Measurements from ENCODE around the gene MFRP. TPM values are rescaled to one million over a fixed set of nuclear protein-coding genes. Genes with fewer than 3 reads are reported as not detected.

MFRP gene
- total RNA-seq, 1 donor from 2014 or later = not detected

GRCh38 chr11:119334174-119334930 is 12.2 kb downstream of the MFRP start, which contains the start of gene RNF26:
Gene RNF26 (plus strand): TSS chr11:119334527. CDS start chr11:119335123, 596 bp downstream.
- peak within 1 kb of the TSS; percentile 99 for H3K27ac Mint-ChIP-seq (ENCODE audit: unreplicated experiment)
- peak within 1 kb of the TSS; percentile 92 for H3K4me3 Mint-ChIP-seq
- H3K9me3 Mint-ChIP-seq = no peaks in the 10 kb centered on the region
- no peaks in the 10 kb centered on the region for H3K36me3 Mint-ChIP-seq (ENCODE audit: low read depth)
- H3K27me3 Mint-ChIP-seq (ENCODE audit: low read depth) = peaks cover 13% of the 10 kb centered on the region
- H3K4me1 Mint-ChIP-seq = peaks cover 59% of the 10 kb centered on the region
- TF ChIP-seq, protein P1, sequence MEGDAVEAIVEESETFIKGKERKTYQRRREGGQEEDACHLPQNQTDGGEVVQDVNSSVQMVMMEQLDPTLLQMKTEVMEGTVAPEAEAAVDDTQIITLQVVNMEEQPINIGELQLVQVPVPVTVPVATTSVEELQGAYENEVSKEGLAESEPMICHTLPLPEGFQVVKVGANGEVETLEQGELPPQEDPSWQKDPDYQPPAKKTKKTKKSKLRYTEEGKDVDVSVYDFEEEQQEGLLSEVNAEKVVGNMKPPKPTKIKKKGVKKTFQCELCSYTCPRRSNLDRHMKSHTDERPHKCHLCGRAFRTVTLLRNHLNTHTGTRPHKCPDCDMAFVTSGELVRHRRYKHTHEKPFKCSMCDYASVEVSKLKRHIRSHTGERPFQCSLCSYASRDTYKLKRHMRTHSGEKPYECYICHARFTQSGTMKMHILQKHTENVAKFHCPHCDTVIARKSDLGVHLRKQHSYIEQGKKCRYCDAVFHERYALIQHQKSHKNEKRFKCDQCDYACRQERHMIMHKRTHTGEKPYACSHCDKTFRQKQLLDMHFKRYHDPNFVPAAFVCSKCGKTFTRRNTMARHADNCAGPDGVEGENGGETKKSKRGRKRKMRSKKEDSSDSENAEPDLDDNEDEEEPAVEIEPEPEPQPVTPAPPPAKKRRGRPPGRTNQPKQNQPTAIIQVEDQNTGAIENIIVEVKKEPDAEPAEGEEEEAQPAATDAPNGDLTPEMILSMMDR (conservative IDR thresholded peaks at IDR 0.05) = no peak
- DNase-seq (ENCODE audit: low read depth, low spot score) = peak; percentile 90

DNA sequence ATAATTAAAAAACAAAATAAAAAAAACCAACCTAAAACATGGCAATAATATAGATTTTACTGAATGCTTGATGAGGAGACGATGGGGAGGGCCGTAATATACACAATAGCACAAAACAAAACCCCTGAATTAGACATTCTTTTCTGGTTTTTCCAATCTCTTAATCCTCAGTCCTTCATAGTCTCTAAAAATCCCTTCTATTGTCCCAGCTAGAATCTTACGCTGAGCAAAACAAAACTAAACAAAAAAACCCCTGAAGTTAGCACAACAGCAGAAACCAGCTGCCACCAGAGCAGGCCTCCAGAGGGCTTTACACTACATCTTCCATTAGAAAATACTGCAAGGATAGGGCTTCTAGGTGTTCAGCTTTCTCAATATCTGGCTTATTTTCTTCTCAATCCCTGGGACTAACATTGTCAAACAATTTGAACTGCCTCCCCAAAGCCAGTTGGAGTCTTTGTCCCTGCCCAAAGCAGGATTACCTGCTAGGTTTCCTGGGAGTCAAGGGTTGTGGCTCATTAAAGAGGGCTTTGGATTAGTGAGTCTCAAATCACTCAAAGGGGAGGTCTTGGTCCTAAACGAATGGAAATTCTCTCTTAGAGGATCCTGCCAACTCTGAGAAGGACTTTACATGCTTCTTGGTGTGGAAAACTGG is 14.3 kb downstream of the MFRP start:
- Mint-ChIP-seq H3K4me3 (peak overlapping the region; percentile 48), H3K9me3 (no peaks in the 10 kb centered on the region), H3K27ac (ENCODE audit: unreplicated experiment) (peak overlapping the region; percentile 46), H3K36me3 (ENCODE audit: low read depth) (no peaks in the 10 kb centered on the region), H3K4me1 (peaks cover 38% of the 10 kb centered on the region), H3K27me3 (ENCODE audit: low read depth) (no peaks in the 10 kb centered on the region)
- TF ChIP-seq, protein P1 (conservative IDR thresholded peaks at IDR 0.05) = no peak
- DNase-seq (ENCODE audit: low read depth, low spot score) = no peak

DNA sequence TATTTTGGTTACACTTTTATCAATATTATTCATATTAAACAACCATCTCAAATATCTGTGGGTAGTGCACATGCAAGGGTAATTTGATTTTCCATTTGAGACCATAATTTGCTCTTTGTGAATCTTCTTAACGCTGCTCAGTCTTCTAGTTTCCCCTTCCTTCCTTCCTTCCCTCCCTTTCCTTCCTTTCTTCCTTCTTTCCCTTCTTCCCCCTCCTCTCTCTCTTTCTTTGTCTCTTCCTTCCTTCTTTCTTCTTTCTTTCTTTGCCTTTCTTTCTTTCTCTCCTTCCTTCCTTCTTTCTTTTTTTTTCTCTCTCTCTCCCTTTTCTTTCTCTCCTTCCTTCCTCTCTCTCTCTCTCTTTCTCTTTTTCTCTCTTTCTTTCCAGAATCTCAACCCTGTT is 16.3 kb downstream of the MFRP start:
- Mint-ChIP-seq H3K36me3 (ENCODE audit: low read depth) (no peaks in the 10 kb centered on the region), H3K4me3 (no peak overlapping the region), H3K27ac (ENCODE audit: unreplicated experiment) (no peak overlapping the region), H3K4me1 (peaks cover 25% of the 10 kb centered on the region), H3K27me3 (ENCODE audit: low read depth) (no peaks in the 10 kb centered on the region), H3K9me3 (no peaks in the 10 kb centered on the region)
- no peak for DNase-seq (ENCODE audit: low read depth, low spot score)
- TF ChIP-seq, protein P1 (conservative IDR thresholded peaks at IDR 0.05) = no peak

GRCh38 chr11:119329320-119329719 is 17.2 kb downstream of the MFRP start:
- peaks cover 20% of the 10 kb centered on the region for H3K4me1 Mint-ChIP-seq
- peak overlapping the region; percentile 1 for H3K4me3 Mint-ChIP-seq
- no peak overlapping the region for H3K27ac Mint-ChIP-seq (ENCODE audit: unreplicated experiment)
- TF ChIP-seq, protein P1 (conservative IDR thresholded peaks at IDR 0.05) = no peak
- no peak for DNase-seq (ENCODE audit: low read depth, low spot score)
- no peaks in the 10 kb centered on the region for H3K36me3 Mint-ChIP-seq (ENCODE audit: low read depth)
- H3K9me3 Mint-ChIP-seq = no peaks in the 10 kb centered on the region
- H3K27me3 Mint-ChIP-seq (ENCODE audit: low read depth) = no peaks in the 10 kb centered on the region

GRCh38 chr11:119324189-119324588 is 22.3 kb downstream of the MFRP start:
- Mint-ChIP-seq H3K27ac (ENCODE audit: unreplicated experiment) (no peak overlapping the region), H3K27me3 (ENCODE audit: low read depth) (no peaks in the 10 kb centered on the region), H3K9me3 (no peaks in the 10 kb centered on the region), H3K36me3 (ENCODE audit: low read depth) (no peaks in the 10 kb centered on the region), H3K4me3 (peak overlapping the region; percentile 54), H3K4me1 (peaks cover 31% of the 10 kb centered on the region)
- DNase-seq (ENCODE audit: low read depth, low spot score) = no peak
- TF ChIP-seq, protein P1 (conservative IDR thresholded peaks at IDR 0.05) = no peak

Measured in neural crest cell (in vitro differentiated cells).